Lower lobe of right lung (tissue), 2 donors: ENCODE data around the gene FARS2. TPM values are rescaled to one million over a fixed set of nuclear protein-coding genes. Genes with fewer than 3 reads are reported as not detected.
"Not testable (repeated sequence)": the region's sequence is repeated elsewhere in the genome, so short reads cannot be mapped to it uniquely, and the experiment has no call there.

ENCODE experiments used
- ATAC-seq, 2 donors: fragments of 200-7000 bp; cut with Tn5 transposase; one replicate each; pipeline ENCODE4 v1.9.1; 2020 to 2022; ENCODE audit warnings: mild to moderate bottlenecking in 2 of 2, moderate library complexity in 2 of 2
- DNase-seq: peaks from one replicate; pipeline ENCODE4 v3.0.0-alpha.2; 2020
- H3K27ac ChIP-seq: fragments of 200-600 bp; one replicate; pipeline ENCODE4 v1.8.0; 2022
- H3K27me3 ChIP-seq: fragments of 200-600 bp; one replicate; pipeline ENCODE4 v1.8.0; 2022; ENCODE audit warnings: low read depth
- H3K36me3 ChIP-seq: fragments of 200-600 bp; one replicate; pipeline ENCODE4 v1.8.0; 2022; ENCODE audit warnings: mild to moderate bottlenecking
- H3K4me1 ChIP-seq: fragments of 200-600 bp; one replicate; pipeline ENCODE4 v1.8.0; 2022
- H3K4me3 ChIP-seq: fragments of 200-600 bp; one replicate; pipeline ENCODE4 v1.8.0; 2022; ENCODE audit warnings: mild to moderate bottlenecking
- H3K9me3 ChIP-seq: fragments of 200-600 bp; one replicate; pipeline ENCODE4 v1.8.0; 2022
- intact Hi-C: fragments of 100-400 bp; cut with DNase I; formaldehyde crosslinking; loops from one replicate; pipeline ENCODE4 v1.11.0; 2022
- total RNA-seq: library from RNA; stranded (reverse); fragmentation: NEBNext Ultra II Directional; extraction: Animal tissue kit (Norgen Biotek cat#: 25700); gene quantifications from one replicate; pipeline ENCODE4 v1.2.1, GENCODE V29; 2021
- TF ChIP-seq, protein P1 (sequence below): fragments of 200-600 bp; IDR thresholded peaks from one replicate; pipeline ENCODE4 v1.8.0; 2022; ENCODE audit warnings: antibody characterized with exemption, mild to moderate bottlenecking
- donor health status: DM: no; HTN: yes; CAD: no; lungs with severe emphysema.

Gene FARS2
- total RNA-seq, 1 donor from 2014 or later: 17.0 TPM

DNA sequence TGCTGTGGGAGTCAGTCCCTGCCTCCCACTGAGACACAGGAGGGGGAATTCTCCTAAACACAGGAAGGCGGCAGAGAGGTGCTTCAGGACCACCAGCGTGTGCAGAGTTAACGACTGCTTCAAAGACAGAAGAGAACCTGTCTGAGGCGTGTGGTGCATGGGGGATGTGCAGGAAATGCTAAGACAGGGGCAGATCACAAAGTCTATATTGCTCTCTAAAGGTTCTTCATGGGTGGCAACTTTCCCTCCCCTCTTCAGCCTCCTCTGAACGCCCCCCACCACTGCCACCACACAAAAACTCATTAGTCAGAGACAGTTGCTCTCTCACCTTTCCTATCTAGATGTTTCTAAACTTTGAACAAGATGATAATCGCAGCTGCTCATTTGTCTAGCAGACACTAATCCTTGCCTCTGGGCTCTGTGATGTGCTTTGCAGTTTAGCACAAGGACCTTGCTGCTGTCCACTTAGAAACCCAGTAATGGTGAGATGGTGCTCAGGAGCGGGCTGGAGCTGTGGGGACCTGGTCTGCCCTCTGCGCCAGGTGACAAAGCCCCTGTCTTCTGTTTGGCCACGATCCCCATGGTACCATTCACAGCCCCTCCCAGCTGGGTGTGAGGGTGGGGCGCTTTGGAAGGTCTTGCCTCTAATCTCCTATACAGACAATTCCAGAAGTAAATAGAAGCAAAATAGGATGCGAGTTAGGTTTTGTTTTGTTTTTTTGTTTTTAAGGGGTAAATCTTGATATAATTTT lies 525.8 kb downstream of the FARS2 start:
- ATAC-seq: no peak
- Histone ChIP-seq H3K4me3 (no peak overlapping the region), H3K36me3 (no peaks in the 10 kb centered on the region), H3K4me1 (no peaks in the 10 kb centered on the region), H3K27ac (no peak overlapping the region), H3K27me3 (no peaks in the 10 kb centered on the region), H3K9me3 (no peaks in the 10 kb centered on the region)
- TF ChIP-seq, protein P1, sequence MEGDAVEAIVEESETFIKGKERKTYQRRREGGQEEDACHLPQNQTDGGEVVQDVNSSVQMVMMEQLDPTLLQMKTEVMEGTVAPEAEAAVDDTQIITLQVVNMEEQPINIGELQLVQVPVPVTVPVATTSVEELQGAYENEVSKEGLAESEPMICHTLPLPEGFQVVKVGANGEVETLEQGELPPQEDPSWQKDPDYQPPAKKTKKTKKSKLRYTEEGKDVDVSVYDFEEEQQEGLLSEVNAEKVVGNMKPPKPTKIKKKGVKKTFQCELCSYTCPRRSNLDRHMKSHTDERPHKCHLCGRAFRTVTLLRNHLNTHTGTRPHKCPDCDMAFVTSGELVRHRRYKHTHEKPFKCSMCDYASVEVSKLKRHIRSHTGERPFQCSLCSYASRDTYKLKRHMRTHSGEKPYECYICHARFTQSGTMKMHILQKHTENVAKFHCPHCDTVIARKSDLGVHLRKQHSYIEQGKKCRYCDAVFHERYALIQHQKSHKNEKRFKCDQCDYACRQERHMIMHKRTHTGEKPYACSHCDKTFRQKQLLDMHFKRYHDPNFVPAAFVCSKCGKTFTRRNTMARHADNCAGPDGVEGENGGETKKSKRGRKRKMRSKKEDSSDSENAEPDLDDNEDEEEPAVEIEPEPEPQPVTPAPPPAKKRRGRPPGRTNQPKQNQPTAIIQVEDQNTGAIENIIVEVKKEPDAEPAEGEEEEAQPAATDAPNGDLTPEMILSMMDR: no peak
- DNase-seq: no peak
- intact Hi-C loops: no loop called here

DNA sequence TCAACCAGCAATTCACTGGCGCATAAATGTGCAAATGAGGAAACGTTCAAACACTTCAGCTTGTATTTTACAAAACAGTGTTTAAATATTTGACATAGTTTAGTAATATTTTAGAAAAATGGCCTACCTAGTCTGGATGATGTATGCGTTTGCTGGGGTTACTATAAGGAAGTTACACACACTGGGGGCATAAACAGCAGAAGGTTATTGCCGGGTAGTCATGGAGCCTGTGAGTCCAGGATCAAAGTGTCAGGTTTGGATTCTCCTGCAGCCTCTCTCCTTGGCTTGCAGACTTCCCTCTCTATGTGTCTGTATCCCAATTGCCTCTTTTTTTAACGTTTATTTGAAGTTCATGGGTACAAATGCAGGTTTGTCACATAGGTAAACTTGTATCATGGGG lies 528.1 kb downstream of the FARS2 start:
- intact Hi-C loops, DNase-seq, H3K27me3 ChIP-seq, H3K36me3 ChIP-seq, H3K27ac ChIP-seq, H3K4me1 ChIP-seq, H3K9me3 ChIP-seq, H3K4me3 ChIP-seq, ATAC-seq: not testable (repeated sequence)

DNA sequence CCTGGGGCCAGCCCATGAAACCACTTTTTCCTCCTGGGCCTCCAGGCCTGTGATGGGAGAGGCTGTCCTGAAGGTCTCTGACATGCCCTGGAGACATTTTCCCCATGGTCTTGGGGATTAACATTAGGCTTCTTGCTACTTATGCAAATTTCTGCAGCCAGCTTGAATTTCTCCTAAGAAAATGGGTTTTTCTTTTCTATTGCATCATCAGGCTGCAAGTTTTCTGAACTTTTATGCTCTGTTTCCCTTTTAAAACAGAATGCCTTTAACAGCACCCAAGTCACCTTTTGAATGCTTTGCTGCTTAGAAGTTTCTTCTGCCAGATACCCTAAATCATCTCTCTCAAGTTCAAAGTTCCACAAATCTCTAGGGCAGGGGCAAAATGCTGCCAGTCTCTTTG lies 535.2 kb downstream of the FARS2 start:
- intact Hi-C loops: not testable (repeated sequence)

DNA sequence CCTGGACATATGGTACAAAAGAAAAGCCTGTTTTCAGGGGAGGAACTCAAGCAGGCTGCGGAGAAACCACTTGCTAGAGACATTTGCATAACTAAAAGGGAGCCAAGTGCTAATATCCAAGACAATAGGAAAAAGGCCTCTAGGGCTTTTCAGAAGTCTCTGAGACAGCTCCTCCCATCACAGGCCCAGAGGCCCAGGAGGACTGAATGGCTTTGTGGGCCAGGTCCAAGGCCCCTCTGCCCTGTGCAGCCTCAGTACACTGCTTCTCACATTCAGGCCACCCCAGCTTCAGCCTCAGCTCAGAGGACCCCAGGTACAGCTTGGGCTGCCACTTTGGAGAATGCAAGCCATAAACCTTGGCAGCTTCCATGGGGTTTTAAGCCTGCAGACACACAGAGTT lies 545.1 kb downstream of the FARS2 start:
- H3K9me3 ChIP-seq, intact Hi-C loops, H3K27ac ChIP-seq, H3K36me3 ChIP-seq, H3K4me3 ChIP-seq, H3K27me3 ChIP-seq, ATAC-seq, H3K4me1 ChIP-seq, DNase-seq: not testable (repeated sequence)

More for the DNA sequence above, 535.2 kb downstream of the FARS2 start:
- H3K9me3 ChIP-seq, H3K36me3 ChIP-seq, H3K4me1 ChIP-seq, DNase-seq, H3K27ac ChIP-seq, ATAC-seq, H3K4me3 ChIP-seq, H3K27me3 ChIP-seq: not testable (repeated sequence)

DNA sequence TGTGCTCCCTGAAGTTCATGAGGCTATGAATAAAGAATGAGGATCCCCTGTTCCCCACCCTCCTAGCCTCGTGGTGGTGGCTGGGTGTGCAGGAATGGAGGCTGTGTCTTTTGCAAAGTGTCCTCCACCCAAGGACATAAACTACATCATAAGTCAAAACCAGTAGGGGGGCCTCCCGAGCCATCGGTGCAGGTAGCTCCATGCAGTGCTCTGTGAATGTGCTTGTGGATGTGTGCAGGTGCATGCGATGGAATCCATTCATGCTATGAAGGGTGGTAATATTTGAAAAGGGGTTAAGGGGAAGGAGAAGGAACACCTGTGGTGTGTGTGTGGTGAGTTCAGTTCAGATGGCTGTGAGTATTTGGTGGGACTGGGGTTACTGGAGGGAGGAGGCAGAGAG lies 548.1 kb downstream of the FARS2 start:
- no peak for ATAC-seq
- TF ChIP-seq, protein P1: no peak

DNA sequence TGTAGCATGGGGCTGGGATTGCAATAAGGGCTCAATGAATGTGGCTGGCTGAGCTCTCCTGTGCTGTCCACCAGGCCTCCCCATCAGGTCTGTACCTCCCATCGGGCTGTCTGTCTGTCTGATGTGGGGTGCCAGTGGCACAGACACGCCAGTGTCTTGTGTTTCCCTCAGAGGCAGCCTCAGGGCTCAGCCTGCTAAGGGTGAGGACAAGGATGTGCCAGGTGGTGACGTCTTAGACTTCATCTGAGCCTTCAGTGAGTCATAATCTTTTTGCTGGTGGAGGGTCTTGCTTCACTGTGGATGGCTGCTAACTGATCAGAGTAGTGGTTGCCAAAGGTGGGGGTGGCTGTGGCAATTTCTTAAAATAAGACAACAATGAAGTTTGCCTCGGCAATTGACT lies 550.7 kb downstream of the FARS2 start:
- Histone ChIP-seq H3K36me3 (no peaks in the 10 kb centered on the region), H3K4me1 (no peaks in the 10 kb centered on the region), H3K4me3 (no peak overlapping the region), H3K9me3 (no peaks in the 10 kb centered on the region), H3K27ac (no peak overlapping the region), H3K27me3 (no peaks in the 10 kb centered on the region)
- ATAC-seq (no peak), DNase-seq (no peak)
- TF ChIP-seq, protein P1: no peak
- intact Hi-C loops: no loop called here

More for the DNA sequence above, 548.1 kb downstream of the FARS2 start:
- Histone ChIP-seq H3K27ac (no peak overlapping the region), H3K9me3 (peaks cover 9% of the 10 kb centered on the region), H3K4me1 (no peaks in the 10 kb centered on the region), H3K27me3 (no peaks in the 10 kb centered on the region), H3K36me3 (no peaks in the 10 kb centered on the region), H3K4me3 (no peak overlapping the region)
- DNase-seq: no peak
- intact Hi-C loops: no loop called here

DNA sequence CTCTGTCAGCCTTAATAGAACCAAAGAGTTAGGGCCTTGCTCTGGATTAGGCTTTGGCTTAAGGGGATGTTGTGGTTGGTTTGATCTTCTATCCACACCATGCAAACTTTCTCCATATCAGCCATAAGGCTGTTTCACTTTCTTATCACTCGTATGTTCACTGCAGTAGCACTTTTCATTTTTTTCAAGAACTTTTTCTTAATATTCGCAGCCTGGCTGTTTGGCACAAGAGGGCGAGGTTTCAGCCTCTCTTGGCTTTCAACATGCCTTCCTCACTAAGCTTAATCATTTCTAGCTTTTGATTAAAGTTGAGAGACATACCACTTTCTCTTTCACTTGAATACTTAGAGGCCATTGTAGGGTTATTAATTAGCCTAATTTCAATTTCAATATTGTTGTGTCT lies 552.3 kb downstream of the FARS2 start:
- TF ChIP-seq, protein P1: no peak

More for the DNA sequence above, 552.3 kb downstream of the FARS2 start:
- no peaks in the 10 kb centered on the region for H3K36me3 ChIP-seq
- H3K4me1 ChIP-seq: no peaks in the 10 kb centered on the region
- no peaks in the 10 kb centered on the region for H3K27me3 ChIP-seq
- DNase-seq: no peak
- H3K27ac ChIP-seq: no peak overlapping the region
- H3K4me3 ChIP-seq: no peak overlapping the region
- no peak for ATAC-seq
- H3K9me3 ChIP-seq: no peaks in the 10 kb centered on the region
- intact Hi-C loops: no loop called here
